HL-60 (cell line): ENCODE data around the gene JAG1.
"Not testable (repeated sequence)": the region's sequence is repeated elsewhere in the genome, so short reads cannot be mapped to it uniquely, and the experiment has no call there.

Experiments
- DNase-seq, 2 experiments: peaks; one replicate each; pipeline ENCODE4 v3.0.0-alpha.2; 2010 to 2020; ENCODE audit warnings: low read depth in 1 of 2, low spot score in 1 of 2
- H3K27ac ChIP-seq: fragments of 250-450 bp; sonication (Bioruptor Pico); replicated peaks from 2 replicates; pipeline ENCODE4 v1.5.1; 2020; ENCODE audit warnings: mild to moderate bottlenecking, moderate library complexity
- H3K27me3 ChIP-seq: fragments of 250-450 bp; sonication (Bioruptor Pico); 2 replicates; pipeline ENCODE4 v1.5.1; 2021; ENCODE audit warnings: mild to moderate bottlenecking, moderate library complexity; ENCODE audit not compliant: insufficient read depth, poor library complexity, severe bottlenecking
- H3K4me3 ChIP-seq: replicated peaks from 2 replicates; pipeline ENCODE4 v1.5.1; 2011; ENCODE audit warnings: mild to moderate bottlenecking, control low read depth, low read length; ENCODE audit not compliant: insufficient read depth
- CTCF ChIP-seq: IDR thresholded peaks from one replicate; pipeline ENCODE4 v1.5.1; 2011; ENCODE audit warnings: low read length, control low read depth, inconsistent platforms; ENCODE audit not compliant: insufficient read depth
- GABPA ChIP-seq: IDR thresholded peaks from 2 replicates; pipeline ENCODE4 v1.6.1; 2012; ENCODE audit warnings: low read depth
- POLR2AphosphoS5 ChIP-seq: IDR thresholded peaks from 2 replicates; pipeline ENCODE4 v1.6.1; 2012; ENCODE audit warnings: low read depth
- REST ChIP-seq: IDR thresholded peaks from 2 replicates; pipeline ENCODE4 v1.6.1; 2012; ENCODE audit warnings: low read depth; ENCODE audit not compliant: insufficient replicate concordance
- SPI1 ChIP-seq: IDR thresholded peaks from 2 replicates; pipeline ENCODE4 v1.6.1; 2012; ENCODE audit warnings: low read depth, mild to moderate bottlenecking, borderline replicate concordance

Gene JAG1

GRCh38 chr20:10618611-10619245 lies 55.1 kb downstream of the JAG1 start:
- H3K27ac ChIP-seq: no peak overlapping the region
- TF ChIP-seq GABPA: no peak
- TF ChIP-seq POLR2AphosphoS5: no peak
- no peak for TF ChIP-seq CTCF
- no peak for TF ChIP-seq SPI1
- TF ChIP-seq REST: no peak

GRCh38 chr20:10617549-10618133 lies 56.2 kb downstream of the JAG1 start:
- DNase-seq: not testable (repeated sequence)

More at GRCh38 chr20:10618611-10619245, 55.1 kb downstream of the JAG1 start:
- no peaks in the 10 kb centered on the region for H3K27me3 ChIP-seq
- DNase-seq: no peak
- no peak overlapping the region for H3K4me3 ChIP-seq

GRCh38 chr20:10616212-10616611 lies 57.6 kb downstream of the JAG1 start:
- no peak for DNase-seq
- Histone ChIP-seq H3K27me3 (no peaks in the 10 kb centered on the region), H3K27ac (no peak overlapping the region), H3K4me3 (no peak overlapping the region)
- no peak for TF ChIP-seq REST
- no peak for TF ChIP-seq POLR2AphosphoS5
- TF ChIP-seq CTCF: no peak
- TF ChIP-seq SPI1: no peak
- TF ChIP-seq GABPA: no peak

More at GRCh38 chr20:10617549-10618133, 56.2 kb downstream of the JAG1 start:
- not testable (repeated sequence) for H3K27ac ChIP-seq, H3K27me3 ChIP-seq, H3K4me3 ChIP-seq

- H3K4me3 ChIP-seq: no peak overlapping the region
- TF ChIP-seq GABPA (no peak), SPI1 (no peak), CTCF (no peak), POLR2AphosphoS5 (no peak), REST (no peak)
- no peaks in the 10 kb centered on the region for H3K27me3 ChIP-seq
- no peak overlapping the region for H3K27ac ChIP-seq
- no peak for DNase-seq
Observed at GRCh38 chr20:10613911-10614310, 59.9 kb downstream of the JAG1 start.

GRCh38 chr20:10613426-10613825 lies 60.4 kb downstream of the JAG1 start:
- not testable (repeated sequence) for H3K4me3 ChIP-seq, H3K27ac ChIP-seq, DNase-seq, H3K27me3 ChIP-seq
